Gastroesophageal sphincter (tissue), 4 donors: ENCODE data around the gene CASKIN1. TPM values are rescaled to one million over a fixed set of nuclear protein-coding genes. Genes with fewer than 3 reads are reported as not detected.
A peak's percentile ranks its signal among the peaks of the same experiment; 100 is the strongest.

Experiments used
- ATAC-seq: fragments of 150-250 bp; one replicate; pipeline ENCODE4 v1.9.1; 2016; ENCODE audit warnings: mild to moderate bottlenecking, moderate library complexity
- H3K27ac ChIP-seq, 4 donors: fragments of 200-600 bp; sonication (generic) in 3 of 4; 1 replicate in 3 of 4; 2 replicates in 1 of 4; pipeline ENCODE4 v1.5.1; 2016 to 2019
- H3K27me3 ChIP-seq: fragments of 200-600 bp; sonication (generic); one replicate; pipeline ENCODE4 v1.5.1; 2019
- H3K36me3 ChIP-seq, 2 donors: fragments of 200-600 bp; sonication (generic); one replicate each; pipeline ENCODE4 v1.5.1; 2019; ENCODE audit warnings: control low read depth in 1 of 2
- H3K4me1 ChIP-seq, 3 donors: fragments of 200-600 bp; sonication (generic); 1 replicate in 2 of 3; 2 replicates in 1 of 3; pipeline ENCODE4 v1.5.1; 2016 to 2019; ENCODE audit warnings: control low read depth in 2 of 3
- H3K4me3 ChIP-seq, 2 donors: fragments of 200-600 bp; sonication (generic); one replicate each; pipeline ENCODE4 v1.5.1; 2019; ENCODE audit warnings: mild to moderate bottlenecking in 1 of 2, moderate library complexity in 1 of 2
- H3K9me3 ChIP-seq, 3 donors: fragments of 200-600 bp; sonication (generic); one replicate each; pipeline ENCODE4 v1.5.1; 2017 to 2019; ENCODE audit warnings: control low read depth in 2 of 3
- CTCF ChIP-seq, 4 experiments: fragments of 200-600 bp in 2 of 4; fragments of 450-650 bp in 2 of 4; sonication (generic) in 1 of 4; IDR thresholded peaks; one replicate each; pipeline ENCODE4 v1.5.1; 2017 to 2019; ENCODE audit warnings: antibody characterized with exemption in 4 of 4, mild to moderate bottlenecking in 2 of 4, moderate library complexity in 2 of 4
- EP300 ChIP-seq: sonication (generic); formaldehyde crosslinking; IDR thresholded peaks from one replicate; pipeline ENCODE4 v1.6.1; 2017; ENCODE audit warnings: antibody characterized with exemption, mild to moderate bottlenecking
- POLR2A ChIP-seq, 2 donors: fragments of 450-650 bp; IDR thresholded peaks; one replicate each; pipeline ENCODE4 v1.6.1; 2017; ENCODE audit warnings: antibody characterized with exemption in 2 of 2, mild to moderate bottlenecking in 2 of 2, moderate library complexity in 1 of 2
- POLR2AphosphoS5 ChIP-seq: sonication (generic); formaldehyde crosslinking; IDR thresholded peaks from one replicate; pipeline ENCODE4 v1.6.1; 2017; ENCODE audit warnings: antibody characterized with exemption
- WGBS, 2 donors: methylation state at CpG; one replicate each; pipeline ENCODE4 v1.1.5; 2018; ENCODE audit warnings: low coverage in 1 of 2; 5-methylcytosine and 5-hydroxymethylcytosine counted together
- total RNA-seq, 4 donors: library from RNA; depleted of rRNA; stranded (reverse); fragments of >200 nt; gene quantifications; one replicate each; pipeline ENCODE4 v1.1.0, GENCODE V29; 2016

CASKIN1 gene
- total RNA-seq, 4 donors from 2014 or later = 0.27 to 0.35 TPM; not detected in 2

GRCh38 chr16:2195322-2196161 lies 863 bp downstream of the CASKIN1 start:
- Histone ChIP-seq H3K27me3 (peaks cover 61% of the 10 kb centered on the region), H3K36me3 (no peaks in the 10 kb centered on the region), H3K9me3 (no peaks in the 10 kb centered on the region), H3K4me1 (peaks cover 0 to 22% (median 9%) of the 10 kb centered on the region in 3 donors), H3K4me3 (peak overlapping the region in 1 of 2 donors; percentile 58), H3K27ac (no peak overlapping the region)
- WGBS, 2 donors = no CpG with 5 or more reads among the region's 49 CpGs
- no peak for TF ChIP-seq POLR2AphosphoS5
- no peak for TF ChIP-seq CTCF (IDR thresholded peaks at IDR 0.05)
- no peak for TF ChIP-seq EP300
- TF ChIP-seq POLR2A (IDR thresholded peaks at IDR 0.05) = no peak
- ATAC-seq = no peak

GRCh38 chr16:2194852-2195321 lies 1.5 kb downstream of the CASKIN1 start:
- Histone ChIP-seq H3K9me3 (no peaks in the 10 kb centered on the region), H3K27ac (no peak overlapping the region), H3K4me1 (peaks cover 0 to 22% (median 9%) of the 10 kb centered on the region in 3 donors), H3K27me3 (peaks cover 61% of the 10 kb centered on the region), H3K36me3 (no peaks in the 10 kb centered on the region), H3K4me3 (no peak overlapping the region)
- TF ChIP-seq CTCF (IDR thresholded peaks at IDR 0.05) (peak in 3 of 4 experiments; percentile 26 to 46 (median 43)), POLR2A (IDR thresholded peaks at IDR 0.05) (no peak)
- peak; percentile 53 for ATAC-seq
- WGBS, 2 donors = 6% methylated on average over 2 of the region's 10 CpGs; no CpG with 5 or more reads in 1 of the 2 donors

GRCh38 chr16:2194166-2194834 lies 2.1 kb downstream of the CASKIN1 start:
- no peak for ATAC-seq
- WGBS, 2 donors = 60% methylated on average over 1 of the region's 16 CpGs; no CpG with 5 or more reads in 1 of the 2 donors
- H3K9me3 ChIP-seq = no peaks in the 10 kb centered on the region
- H3K4me3 ChIP-seq = no peak overlapping the region
- no peaks in the 10 kb centered on the region for H3K36me3 ChIP-seq
- H3K27ac ChIP-seq = no peak overlapping the region
- TF ChIP-seq CTCF (IDR thresholded peaks at IDR 0.05) (no peak), EP300 (no peak), POLR2A (IDR thresholded peaks at IDR 0.05) (no peak)
- H3K4me1 ChIP-seq = peaks cover 0 to 22% (median 9%) of the 10 kb centered on the region in 3 donors
- peaks cover 61% of the 10 kb centered on the region for H3K27me3 ChIP-seq

DNA sequence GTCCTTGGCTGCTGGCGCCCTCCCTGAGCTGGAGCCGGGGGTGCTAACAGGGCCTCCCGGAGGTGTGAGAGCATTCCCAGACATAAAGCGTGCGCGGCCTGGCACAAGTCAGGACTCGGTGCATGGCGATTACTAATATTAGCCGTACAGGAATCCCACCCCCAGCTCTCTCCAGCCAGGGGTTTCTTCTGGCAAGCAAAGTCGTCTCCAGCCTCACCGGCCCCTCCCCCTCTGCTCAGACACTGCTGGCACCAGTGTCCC lies 5.0 kb downstream of the CASKIN1 start:
- TF ChIP-seq POLR2AphosphoS5 (no peak), CTCF (IDR thresholded peaks at IDR 0.05) (no peak), POLR2A (IDR thresholded peaks at IDR 0.05) (no peak), EP300 (no peak)
- H3K27ac ChIP-seq = no peak overlapping the region
- 72 to 81% methylated on average over 5 to 8 of the region's 11 CpGs for WGBS, 2 donors
- H3K36me3 ChIP-seq = no peaks in the 10 kb centered on the region
- H3K4me3 ChIP-seq = no peak overlapping the region
- no peaks in the 10 kb centered on the region for H3K9me3 ChIP-seq
- ATAC-seq = no peak
- H3K4me1 ChIP-seq = peaks cover 0 to 15% (median 9%) of the 10 kb centered on the region in 3 donors
- H3K27me3 ChIP-seq = peaks cover 40% of the 10 kb centered on the region
